Measurements from ENCODE around the gene MRPS22.

Gene MRPS22

DNA sequence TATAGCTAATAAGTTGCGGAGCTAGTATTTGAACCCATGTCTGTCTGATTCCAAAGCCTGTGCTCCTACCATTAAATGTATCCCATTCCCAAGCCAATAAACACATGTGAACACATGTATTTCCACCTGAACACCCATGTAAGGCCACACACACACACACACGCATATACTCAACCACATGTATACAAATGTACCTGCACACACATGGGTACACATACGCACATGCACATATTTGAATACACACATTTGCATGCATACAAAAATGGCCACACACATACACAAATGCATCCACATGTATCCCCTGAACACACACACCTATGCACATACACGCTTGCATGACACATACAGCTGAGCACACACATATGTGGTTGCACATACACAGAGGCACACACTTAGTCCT is 5.4 kb upstream of the MRPS22 start:
- H3K9me3 Mint-ChIP-seq: peaks cover 5% of the 10 kb centered on the region
- H3K4me3 Mint-ChIP-seq: peak overlapping the region; percentile 12
- peaks cover 7% of the 10 kb centered on the region for H3K27me3 Mint-ChIP-seq (ENCODE audit: low read depth)
- no peak for DNase-seq (ENCODE audit: low spot score)
- peaks cover 30% of the 10 kb centered on the region for H3K4me1 Mint-ChIP-seq (ENCODE audit: low read depth)
- H3K36me3 Mint-ChIP-seq (ENCODE audit: low read depth): peaks cover 1% of the 10 kb centered on the region
- no peak overlapping the region for H3K27ac Mint-ChIP-seq

DNA sequence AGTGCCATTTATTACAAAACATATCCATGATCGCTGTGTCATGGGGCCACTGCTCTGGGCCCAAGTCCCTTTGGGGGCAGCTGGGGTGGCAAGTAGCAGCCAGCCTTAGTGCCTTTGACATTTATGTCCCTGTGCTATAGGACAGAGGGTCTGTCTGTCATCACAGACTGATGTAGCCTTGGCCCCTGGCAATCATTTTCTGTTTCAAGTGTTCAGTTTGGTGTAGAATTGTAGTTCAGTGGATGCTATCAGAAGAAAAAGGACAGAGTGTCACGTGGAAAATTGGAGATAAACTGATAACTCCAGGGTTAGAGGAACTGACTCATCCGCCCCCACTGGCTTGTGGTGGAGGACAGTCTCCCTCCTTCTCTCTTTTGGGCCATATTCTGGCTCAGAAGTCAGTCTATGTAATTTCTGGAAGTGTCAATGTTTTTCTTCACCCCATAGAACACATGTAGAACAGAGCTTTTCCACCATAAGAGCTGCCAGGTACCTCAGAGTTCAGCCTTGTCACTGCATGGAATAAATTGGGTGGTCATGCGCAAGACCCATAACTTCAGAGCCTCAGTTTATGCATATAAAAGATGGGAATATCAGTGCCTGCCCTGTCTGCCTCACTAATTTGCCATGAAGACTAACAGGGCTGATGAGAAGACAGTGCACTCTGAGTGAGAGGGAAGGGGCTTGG is 4.5 kb upstream of the MRPS22 start:
- peak; percentile 75 for DNase-seq (ENCODE audit: low spot score)
- Mint-ChIP-seq H3K4me1 (ENCODE audit: low read depth) (peaks cover 30% of the 10 kb centered on the region), H3K27ac (no peak overlapping the region), H3K9me3 (peaks cover 5% of the 10 kb centered on the region), H3K36me3 (ENCODE audit: low read depth) (peaks cover 1% of the 10 kb centered on the region), H3K4me3 (peak overlapping the region; percentile 12), H3K27me3 (ENCODE audit: low read depth) (no peaks in the 10 kb centered on the region)

DNA sequence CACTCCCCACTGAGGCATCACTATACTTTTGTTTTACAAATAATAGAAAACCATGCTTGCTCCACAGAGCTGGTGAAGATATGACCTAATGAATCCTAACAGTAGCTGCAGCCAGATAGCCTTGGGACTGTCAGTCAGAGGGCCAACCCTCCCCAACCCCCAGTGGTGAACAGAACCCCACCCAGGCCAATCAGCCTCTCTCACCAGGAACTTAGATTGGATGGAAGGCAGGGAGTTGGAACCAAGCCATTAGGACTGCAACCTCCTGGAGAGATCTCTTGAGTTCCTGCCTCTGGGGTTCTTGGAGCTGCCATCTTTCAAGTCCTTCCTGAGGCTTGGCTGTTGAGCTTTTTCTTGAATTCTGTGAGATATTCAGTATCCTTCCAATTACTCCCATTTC is 3.0 kb upstream of the MRPS22 start:
- Mint-ChIP-seq H3K4me3 (no peak overlapping the region), H3K36me3 (ENCODE audit: low read depth) (peaks cover 1% of the 10 kb centered on the region), H3K27ac (no peak overlapping the region), H3K27me3 (ENCODE audit: low read depth) (no peaks in the 10 kb centered on the region), H3K9me3 (peaks cover 5% of the 10 kb centered on the region), H3K4me1 (ENCODE audit: low read depth) (peaks cover 30% of the 10 kb centered on the region)
- DNase-seq (ENCODE audit: low spot score): no peak

DNA sequence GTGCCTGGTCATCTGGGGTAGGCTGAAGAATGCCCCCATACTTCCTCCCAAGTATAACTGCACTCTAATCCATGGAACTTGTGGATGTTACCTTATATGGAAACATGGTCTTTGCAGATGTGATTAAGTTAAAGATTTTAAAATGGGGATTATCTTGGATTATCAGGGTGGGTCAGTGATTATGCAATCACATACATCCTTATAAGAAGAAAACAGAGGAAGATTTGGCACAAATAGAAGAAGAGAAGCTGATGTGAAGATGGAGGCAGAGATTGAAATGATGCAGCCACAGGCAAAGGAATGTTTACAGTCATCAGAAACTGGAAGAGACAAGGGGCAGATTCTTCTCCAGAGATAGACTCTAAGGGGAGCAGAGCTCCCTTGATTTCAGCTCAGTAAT is 1.8 kb upstream of the MRPS22 start:
- Mint-ChIP-seq H3K9me3 (peaks cover 5% of the 10 kb centered on the region), H3K27me3 (ENCODE audit: low read depth) (no peaks in the 10 kb centered on the region), H3K36me3 (ENCODE audit: low read depth) (peaks cover 1% of the 10 kb centered on the region), H3K4me1 (ENCODE audit: low read depth) (peaks cover 30% of the 10 kb centered on the region), H3K4me3 (no peak overlapping the region), H3K27ac (no peak overlapping the region)
- no peak for DNase-seq (ENCODE audit: low spot score)

DNA sequence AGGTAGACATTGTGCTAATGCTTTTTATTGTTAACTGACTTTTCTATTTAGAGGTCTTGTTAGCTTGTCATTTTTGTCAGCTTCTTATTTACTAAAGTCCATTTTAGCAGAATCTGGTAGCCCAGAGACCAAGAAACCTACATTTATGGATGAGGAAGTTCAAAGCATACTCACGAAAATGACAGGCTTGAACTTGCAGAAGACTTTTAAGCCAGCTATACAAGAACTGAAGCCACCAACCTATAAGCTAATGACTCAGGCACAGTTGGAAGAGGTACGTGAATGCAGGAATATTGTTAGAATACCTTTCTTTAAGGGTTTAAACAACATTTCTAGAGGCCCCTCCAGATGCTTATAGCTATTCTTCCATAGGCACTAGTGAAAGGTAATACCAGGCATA is 3.0 kb downstream of the MRPS22 start:
- Mint-ChIP-seq H3K4me3 (no peak overlapping the region), H3K9me3 (peaks cover 5% of the 10 kb centered on the region), H3K27me3 (ENCODE audit: low read depth) (no peaks in the 10 kb centered on the region), H3K4me1 (ENCODE audit: low read depth) (peaks cover 4% of the 10 kb centered on the region), H3K36me3 (ENCODE audit: low read depth) (peaks cover 28% of the 10 kb centered on the region), H3K27ac (no peak overlapping the region)
- no peak for DNase-seq (ENCODE audit: low spot score)

DNA sequence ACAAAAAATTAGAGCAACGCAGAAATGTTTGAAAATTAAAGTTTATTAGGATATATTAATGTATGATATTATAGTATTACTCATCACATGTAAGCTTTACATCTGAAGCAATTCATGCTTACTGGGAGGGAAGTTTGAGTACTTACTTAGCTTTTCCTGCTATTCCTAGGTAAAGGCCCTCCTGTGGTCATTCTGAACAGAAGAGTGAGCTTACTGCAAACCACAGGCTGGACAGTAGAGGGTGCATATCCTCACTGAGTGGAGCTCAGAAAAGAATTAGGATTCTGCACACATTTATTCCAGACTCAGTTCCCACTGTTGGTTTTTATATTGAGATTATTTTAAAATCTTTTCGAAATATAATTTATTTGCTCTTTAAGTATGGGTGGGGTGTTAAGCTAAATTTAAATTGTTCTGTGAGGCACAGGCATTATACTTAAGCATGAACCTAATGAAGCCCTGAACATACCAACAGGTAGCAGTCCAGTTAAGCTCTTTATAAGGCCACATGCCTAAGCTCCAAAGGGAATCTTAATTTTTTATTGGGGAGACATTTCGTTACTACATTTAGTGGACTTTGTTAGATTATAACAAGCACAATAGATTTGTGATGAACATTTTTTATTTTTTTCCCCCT is 10.2 kb downstream of the MRPS22 start:
- no peak for DNase-seq (ENCODE audit: low spot score)
- peaks cover 67% of the 10 kb centered on the region for H3K36me3 Mint-ChIP-seq (ENCODE audit: low read depth)
- H3K4me3 Mint-ChIP-seq: no peak overlapping the region
- H3K9me3 Mint-ChIP-seq: no peaks in the 10 kb centered on the region
- no peak overlapping the region for H3K27ac Mint-ChIP-seq
- H3K27me3 Mint-ChIP-seq (ENCODE audit: low read depth): no peaks in the 10 kb centered on the region
- H3K4me1 Mint-ChIP-seq (ENCODE audit: low read depth): peaks cover 6% of the 10 kb centered on the region

DNA sequence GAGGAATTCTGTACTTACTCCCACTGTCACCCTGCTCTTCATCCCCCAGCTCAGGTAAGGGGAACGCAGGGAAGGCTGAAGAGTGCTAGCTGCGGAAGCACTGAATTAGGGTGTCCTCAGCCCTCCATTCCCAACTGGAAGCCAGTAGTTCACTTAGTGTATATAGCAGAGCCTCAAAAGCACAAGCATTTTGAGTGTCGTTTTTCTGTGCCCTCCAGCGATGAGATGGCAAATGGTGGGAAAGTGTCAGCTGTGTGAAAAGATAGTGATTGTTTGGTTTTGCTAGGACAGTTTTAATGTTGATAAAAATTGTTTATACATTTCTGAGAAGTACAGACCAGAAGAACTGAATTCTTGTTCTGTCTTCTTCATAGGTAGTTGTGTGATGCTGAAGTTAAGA is 10.8 kb downstream of the MRPS22 start:
- Mint-ChIP-seq H3K4me1 (ENCODE audit: low read depth) (peaks cover 6% of the 10 kb centered on the region), H3K27ac (no peak overlapping the region), H3K9me3 (no peaks in the 10 kb centered on the region), H3K27me3 (ENCODE audit: low read depth) (no peaks in the 10 kb centered on the region), H3K36me3 (ENCODE audit: low read depth) (peaks cover 69% of the 10 kb centered on the region), H3K4me3 (no peak overlapping the region)
- DNase-seq (ENCODE audit: low spot score): no peak

DNA sequence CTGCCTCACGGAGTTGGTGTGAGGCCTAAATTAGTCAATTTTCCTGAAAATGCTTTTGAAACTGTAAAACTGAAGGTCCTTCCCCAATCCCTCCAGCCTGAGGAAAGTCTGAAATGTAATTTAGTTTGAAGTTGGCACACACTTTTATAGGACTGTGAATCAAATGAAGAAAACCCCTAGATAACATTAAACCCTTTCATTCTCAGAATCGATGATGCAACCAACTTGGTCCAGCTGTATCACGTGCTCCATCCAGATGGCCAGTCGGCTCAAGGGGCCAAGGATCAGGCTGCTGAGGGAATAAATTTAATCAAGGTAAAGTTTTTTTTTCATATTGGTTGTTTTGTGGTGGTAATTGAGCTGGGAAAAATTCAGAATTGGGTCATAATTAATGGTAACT is 11.7 kb downstream of the MRPS22 start:
- DNase-seq (ENCODE audit: low spot score): no peak
- Mint-ChIP-seq H3K27ac (no peak overlapping the region), H3K4me3 (no peak overlapping the region), H3K27me3 (ENCODE audit: low read depth) (no peaks in the 10 kb centered on the region), H3K4me1 (ENCODE audit: low read depth) (peaks cover 6% of the 10 kb centered on the region), H3K36me3 (ENCODE audit: low read depth) (peaks cover 74% of the 10 kb centered on the region), H3K9me3 (no peaks in the 10 kb centered on the region)

DNA sequence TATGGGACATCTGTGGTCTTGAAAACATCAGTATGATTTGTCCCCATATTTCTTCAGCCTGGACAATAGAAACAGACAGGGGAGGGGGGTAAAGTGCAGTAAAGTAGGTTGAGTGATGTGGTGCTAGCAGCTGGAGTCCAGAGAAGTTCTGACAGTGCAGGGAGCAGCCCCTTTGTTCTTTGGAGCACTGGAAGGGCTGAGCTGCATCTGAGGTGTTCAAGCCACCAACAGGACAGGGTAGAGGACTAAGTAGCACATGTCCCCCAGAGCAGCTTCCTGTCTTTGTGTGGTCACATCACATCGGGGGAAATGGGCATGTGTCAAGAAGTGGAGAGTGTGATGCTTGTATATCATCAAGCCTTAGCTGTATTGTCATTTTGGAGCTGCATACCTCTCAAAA is 12.1 kb downstream of the MRPS22 start:
- Mint-ChIP-seq H3K9me3 (no peaks in the 10 kb centered on the region), H3K27me3 (ENCODE audit: low read depth) (no peaks in the 10 kb centered on the region), H3K36me3 (ENCODE audit: low read depth) (peaks cover 74% of the 10 kb centered on the region), H3K27ac (no peak overlapping the region), H3K4me3 (no peak overlapping the region), H3K4me1 (ENCODE audit: low read depth) (peaks cover 6% of the 10 kb centered on the region)
- no peak for DNase-seq (ENCODE audit: low spot score)

DNA sequence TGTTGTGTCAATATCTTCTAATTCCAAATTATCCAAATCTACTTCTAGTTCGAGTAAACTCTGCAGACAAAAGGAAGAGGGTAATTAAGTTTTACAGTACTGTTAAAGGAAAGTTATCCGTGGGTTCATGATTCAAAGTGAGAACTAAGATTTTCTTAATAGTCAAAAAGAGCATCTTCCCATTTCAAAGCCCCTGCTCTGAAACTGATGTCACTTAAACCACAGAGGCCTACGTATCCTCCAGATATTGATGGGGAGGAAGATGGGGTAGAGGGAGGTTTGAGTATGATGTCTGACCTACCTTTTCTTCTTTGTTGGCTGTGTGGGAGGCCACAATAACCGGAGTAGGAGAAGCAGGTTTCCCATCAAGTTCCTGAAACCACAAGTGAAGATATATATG is 14.1 kb downstream of the MRPS22 start:
- H3K4me1 Mint-ChIP-seq (ENCODE audit: low read depth): peaks cover 6% of the 10 kb centered on the region
- no peaks in the 10 kb centered on the region for H3K9me3 Mint-ChIP-seq
- peak overlapping the region; percentile 62 for H3K27ac Mint-ChIP-seq
- peak; percentile 48 for DNase-seq (ENCODE audit: low spot score)
- H3K4me3 Mint-ChIP-seq: no peak overlapping the region
- H3K36me3 Mint-ChIP-seq (ENCODE audit: low read depth): peaks cover 71% of the 10 kb centered on the region
- no peaks in the 10 kb centered on the region for H3K27me3 Mint-ChIP-seq (ENCODE audit: low read depth)

DNA sequence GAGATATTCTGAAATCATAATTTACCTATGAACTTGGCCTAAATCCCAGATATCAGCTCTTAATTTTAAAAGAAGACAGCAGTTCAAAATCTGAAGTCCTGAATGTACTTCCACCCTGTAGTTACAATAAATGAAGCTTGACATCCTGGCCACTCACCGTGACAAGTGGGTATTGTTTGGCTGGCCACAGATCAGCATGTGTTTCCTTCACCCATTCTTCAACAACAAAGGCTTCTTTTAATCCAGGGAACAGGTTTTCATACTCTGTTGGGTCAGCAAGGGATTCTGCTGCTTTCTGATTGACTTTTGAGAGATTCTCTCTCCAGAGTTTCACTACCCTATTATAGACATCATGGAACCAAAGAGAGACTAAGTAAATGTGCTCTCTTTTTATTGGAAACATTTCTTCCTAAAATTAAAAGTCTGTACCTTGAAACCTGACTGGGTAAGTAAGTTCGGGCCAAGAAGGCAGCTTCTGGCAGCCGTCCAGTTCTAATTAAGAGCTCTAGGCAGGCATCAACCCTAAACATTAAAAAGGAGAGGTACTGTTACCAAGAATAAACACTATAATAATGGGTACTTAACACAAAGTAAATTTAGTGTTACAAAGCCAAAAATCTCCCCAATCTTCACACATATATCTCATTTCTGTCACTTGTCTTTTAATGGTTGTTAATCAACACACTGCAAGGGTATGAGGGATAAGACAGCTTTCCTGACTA is 15.2 kb downstream of the MRPS22 start:
- no peaks in the 10 kb centered on the region for H3K27me3 Mint-ChIP-seq (ENCODE audit: low read depth)
- no peak overlapping the region for H3K4me3 Mint-ChIP-seq
- H3K36me3 Mint-ChIP-seq (ENCODE audit: low read depth): peaks cover 78% of the 10 kb centered on the region
- H3K4me1 Mint-ChIP-seq (ENCODE audit: low read depth): peaks cover 5% of the 10 kb centered on the region
- no peak for DNase-seq (ENCODE audit: low spot score)
- no peak overlapping the region for H3K27ac Mint-ChIP-seq
- H3K9me3 Mint-ChIP-seq: no peaks in the 10 kb centered on the region

DNA sequence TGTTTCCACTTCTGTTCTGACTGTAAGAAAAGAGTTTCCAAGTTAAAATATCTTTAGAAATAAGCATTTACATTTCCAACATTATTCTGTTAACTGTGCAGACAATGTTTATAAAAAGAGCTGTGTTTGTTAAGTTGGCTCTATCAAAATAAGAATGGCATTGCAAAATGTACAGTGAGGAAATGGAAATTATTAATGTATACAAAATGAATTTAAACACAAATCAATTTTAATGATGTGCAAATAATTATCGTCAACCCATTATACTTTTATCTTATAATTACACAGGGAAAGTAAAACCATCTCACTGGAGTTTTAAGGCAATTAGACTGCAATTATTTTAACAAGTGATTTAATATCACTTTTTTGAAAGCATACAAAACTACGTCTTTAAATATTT is 17.5 kb downstream of the MRPS22 start:
- no peak for DNase-seq (ENCODE audit: low spot score)
- H3K4me3 Mint-ChIP-seq: no peak overlapping the region
- H3K4me1 Mint-ChIP-seq (ENCODE audit: low read depth): peaks cover 8% of the 10 kb centered on the region
- peaks cover 79% of the 10 kb centered on the region for H3K36me3 Mint-ChIP-seq (ENCODE audit: low read depth)
- no peaks in the 10 kb centered on the region for H3K9me3 Mint-ChIP-seq
- no peaks in the 10 kb centered on the region for H3K27me3 Mint-ChIP-seq (ENCODE audit: low read depth)
- H3K27ac Mint-ChIP-seq: no peak overlapping the region

DNA sequence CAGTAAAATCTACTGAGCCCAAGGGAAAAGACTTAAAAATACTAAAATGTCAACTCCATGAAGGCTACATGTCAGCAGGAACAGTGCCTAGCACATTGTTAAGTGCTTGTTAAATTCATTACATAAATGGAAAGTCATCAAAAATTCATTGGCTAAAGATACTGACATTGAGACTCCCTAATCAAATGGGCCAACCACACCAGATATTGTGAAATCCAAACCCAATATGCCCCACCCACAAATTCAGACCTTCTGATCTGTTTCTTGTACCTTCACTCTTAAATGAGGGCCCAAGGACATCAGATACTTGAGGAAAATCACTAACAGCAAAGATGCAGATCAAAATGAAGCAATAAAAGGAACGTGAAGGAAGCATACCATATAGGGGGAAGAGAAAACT is 20.7 kb downstream of the MRPS22 start:
- H3K27ac Mint-ChIP-seq: no peak overlapping the region
- peaks cover 11% of the 10 kb centered on the region for H3K4me1 Mint-ChIP-seq (ENCODE audit: low read depth)
- H3K36me3 Mint-ChIP-seq (ENCODE audit: low read depth): peaks cover 73% of the 10 kb centered on the region
- H3K27me3 Mint-ChIP-seq (ENCODE audit: low read depth): no peaks in the 10 kb centered on the region
- no peaks in the 10 kb centered on the region for H3K9me3 Mint-ChIP-seq
- no peak overlapping the region for H3K4me3 Mint-ChIP-seq
- DNase-seq (ENCODE audit: low spot score): no peak

DNA sequence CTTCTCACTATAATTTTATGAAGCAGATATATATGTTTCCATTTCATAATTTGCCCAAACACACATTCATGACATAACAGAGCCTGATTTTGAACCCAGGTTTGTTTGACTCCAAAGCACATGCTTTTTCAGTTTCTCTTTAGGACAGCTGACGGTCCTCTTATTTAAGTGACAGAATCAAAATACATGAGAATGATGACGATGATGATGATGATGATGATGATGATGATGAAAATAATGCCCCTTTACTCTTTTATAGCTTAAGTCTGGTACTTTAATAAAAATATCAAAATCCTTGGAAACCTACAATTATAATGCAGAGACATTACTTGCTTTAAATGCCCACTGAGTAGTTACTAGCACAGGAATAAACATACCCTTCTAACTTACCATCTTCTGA is 30.3 kb downstream of the MRPS22 start:
- Mint-ChIP-seq H3K27me3 (ENCODE audit: low read depth) (no peaks in the 10 kb centered on the region), H3K36me3 (ENCODE audit: low read depth) (peaks cover 67% of the 10 kb centered on the region), H3K4me1 (ENCODE audit: low read depth) (peaks cover 4% of the 10 kb centered on the region), H3K4me3 (no peak overlapping the region), H3K9me3 (no peaks in the 10 kb centered on the region), H3K27ac (no peak overlapping the region)
- DNase-seq (ENCODE audit: low spot score): no peak

All from T-helper 2 cell treated with Interferon-gamma antibody and Interleukin-4, amounts not matched to agents 5 μg/mL and 100 μg/mL, for 36 hours (primary cell).